Renal cortical epithelial cell (primary cell): ENCODE results near the gene FAM9C. TPM values are rescaled to one million over a fixed set of nuclear protein-coding genes. Genes with fewer than 3 reads are reported as not detected.
A peak's percentile ranks its signal among the peaks of the same experiment; 100 is the strongest.
"Not testable (repeated sequence)": the region's sequence is repeated elsewhere in the genome, so short reads cannot be mapped to it uniquely, and the experiment has no call there.

Experiments
- DNase-seq: peaks from one replicate; pipeline ENCODE4 v3.0.0-alpha.2; 2011; ENCODE audit warnings: low read depth
- total RNA-seq: library from RNA; depleted of rRNA; stranded (reverse); fragments of >200 nt; gene quantifications from 2 replicates; pipeline ENCODE4 v1.2.3, GENCODE V29; 2014

The FAM9C gene
- not detected in 2 replicates for total RNA-seq

DNA sequence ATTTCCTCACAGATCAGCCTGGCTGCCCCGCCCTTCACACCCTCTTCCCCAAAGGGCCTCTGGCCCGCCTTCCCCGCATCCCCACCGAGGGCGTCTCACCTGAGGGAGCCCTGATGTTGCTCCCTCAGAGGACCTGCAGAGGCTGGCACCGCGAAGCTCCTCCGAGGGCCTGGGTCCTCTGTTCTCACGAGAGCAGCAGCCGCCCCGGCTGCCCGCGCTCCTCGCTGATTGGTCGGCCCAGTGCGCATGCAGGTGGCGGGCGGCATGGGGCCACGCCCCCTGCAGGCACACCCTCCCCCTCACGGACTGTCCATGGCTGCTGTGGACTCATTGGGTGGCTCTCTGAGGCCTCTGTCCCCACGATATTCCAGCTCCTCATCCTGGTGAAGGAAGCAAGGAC lies at the start of gene FAM9C:
FAM9C (minus strand) TSS at position 180 of the 400 bp plus-strand sequence. CDS start 831 bp downstream, outside the sequence.
- no peak for DNase-seq

DNA sequence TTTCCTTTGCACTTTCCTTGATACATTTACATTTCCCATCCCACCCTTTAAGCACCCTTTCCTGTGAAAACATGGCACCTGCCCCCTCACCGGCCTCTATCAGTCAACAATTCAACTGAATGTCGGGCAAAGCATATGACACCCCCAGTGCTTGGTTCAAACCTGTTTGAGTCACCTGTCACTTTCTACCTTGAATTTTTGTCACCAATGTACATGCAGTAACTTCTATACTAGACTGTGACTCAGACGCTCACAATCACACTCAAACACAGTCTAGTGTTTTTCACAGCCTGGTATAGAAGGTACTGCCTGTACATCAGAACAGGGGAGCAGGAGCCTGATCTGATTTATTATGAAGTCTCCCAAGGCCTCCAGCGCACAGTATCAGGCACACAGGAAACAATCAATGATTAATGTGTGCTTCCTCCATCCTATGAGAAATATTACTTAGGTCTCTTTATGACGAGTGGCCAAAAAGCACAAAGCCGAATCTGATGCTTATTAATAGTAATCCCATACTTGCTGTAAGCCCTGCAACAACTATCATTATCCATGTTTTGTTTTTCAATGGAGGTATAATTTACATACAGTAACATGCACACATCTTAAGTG lies 49.2 kb upstream of the FAM9C start:
- DNase-seq, result no peak

GRCh38 chrX:13092455-13092941 lies 48.1 kb upstream of the FAM9C start:
- no peak for DNase-seq

GRCh38 chrX:13091111-13091765 lies 46.8 kb upstream of the FAM9C start:
- DNase-seq, result no peak

GRCh38 chrX:13090339-13091110 lies 46.1 kb upstream of the FAM9C start:
- DNase-seq, result no peak

DNA sequence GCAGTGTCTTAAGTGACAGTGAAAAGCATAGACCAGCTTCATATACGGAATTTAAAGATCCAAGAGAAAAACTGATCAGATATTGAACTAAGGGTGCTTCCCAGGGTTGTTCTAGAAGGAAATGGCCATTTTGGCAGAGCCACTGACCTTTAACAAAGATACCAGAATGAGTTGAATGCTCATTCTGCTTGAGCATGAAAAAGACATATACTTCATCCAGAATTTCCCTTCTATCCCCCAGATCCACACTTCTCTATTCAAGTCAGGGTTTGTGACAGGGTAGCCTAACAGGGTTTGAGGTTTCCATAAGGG lies 45.6 kb upstream of the FAM9C start:
- no peak for DNase-seq

DNA sequence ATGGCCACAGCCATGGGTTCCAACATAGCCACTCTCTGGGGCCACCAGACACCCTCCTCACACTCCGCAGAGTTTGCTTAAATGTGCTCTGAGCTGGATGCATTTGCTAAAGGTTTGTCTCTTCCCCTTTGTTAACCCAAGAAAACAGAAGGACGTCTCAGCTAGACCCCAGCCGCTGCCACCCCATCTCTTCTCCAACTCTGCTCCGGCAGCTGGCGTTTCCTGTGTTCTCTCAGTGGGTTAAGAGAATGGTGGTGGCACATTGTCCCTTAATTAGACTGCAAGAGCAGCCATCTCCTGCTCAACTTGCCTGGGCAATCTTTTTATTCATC lies 43.7 kb upstream of the FAM9C start:
- no peak for DNase-seq

GRCh38 chrX:13087322-13088155 lies 43.1 kb upstream of the FAM9C start:
- peak; percentile 88 for DNase-seq

- DNase-seq, result not testable (repeated sequence)
These were observed 42.4 kb upstream of the FAM9C start for GRCh38 chrX:13086793-13087321.

GRCh38 chrX:13086076-13086475 lies 41.7 kb upstream of the FAM9C start:
- no peak for DNase-seq

DNA sequence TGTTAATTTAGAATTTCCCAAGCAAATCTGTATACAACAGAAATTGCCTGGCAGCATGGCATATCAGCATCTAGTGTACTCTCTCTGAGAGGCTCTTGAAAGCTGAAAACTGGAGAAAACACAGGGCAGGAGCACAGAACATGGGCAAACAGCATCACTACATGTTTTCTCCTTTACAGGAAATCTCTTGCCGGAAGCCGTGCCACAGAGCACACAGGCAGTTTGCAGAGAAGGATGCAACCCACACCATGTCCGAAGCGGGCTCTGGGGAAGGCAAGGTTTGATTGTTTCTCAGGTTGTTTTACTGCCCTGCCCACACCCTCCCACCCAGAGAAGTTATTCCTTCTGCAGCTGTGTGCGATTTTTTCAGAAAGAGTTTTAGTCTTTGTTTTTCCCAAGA lies 41.1 kb upstream of the FAM9C start:
- no peak for DNase-seq

DNA sequence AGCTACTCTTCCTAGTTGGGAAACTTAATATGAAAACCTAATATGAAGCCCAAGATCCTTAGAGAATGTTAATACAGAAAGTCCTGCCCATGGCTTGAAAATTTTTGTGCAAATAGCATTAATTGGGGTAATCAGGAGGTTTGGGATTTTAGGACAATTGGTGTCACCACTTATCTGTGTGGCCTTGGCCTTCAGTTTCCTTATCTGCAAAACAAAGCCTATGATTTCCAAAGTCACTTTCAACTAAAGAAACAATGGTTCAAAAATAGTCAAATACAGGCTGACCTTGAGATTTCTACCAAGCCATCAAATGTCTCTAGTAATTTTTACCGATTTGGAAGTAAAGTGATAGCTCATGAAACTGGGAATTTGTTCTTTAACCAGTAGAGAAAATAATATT lies 40.2 kb upstream of the FAM9C start:
- DNase-seq, result no peak

GRCh38 chrX:13083755-13084326 lies 39.4 kb upstream of the FAM9C start:
- not testable (repeated sequence) for DNase-seq

DNA sequence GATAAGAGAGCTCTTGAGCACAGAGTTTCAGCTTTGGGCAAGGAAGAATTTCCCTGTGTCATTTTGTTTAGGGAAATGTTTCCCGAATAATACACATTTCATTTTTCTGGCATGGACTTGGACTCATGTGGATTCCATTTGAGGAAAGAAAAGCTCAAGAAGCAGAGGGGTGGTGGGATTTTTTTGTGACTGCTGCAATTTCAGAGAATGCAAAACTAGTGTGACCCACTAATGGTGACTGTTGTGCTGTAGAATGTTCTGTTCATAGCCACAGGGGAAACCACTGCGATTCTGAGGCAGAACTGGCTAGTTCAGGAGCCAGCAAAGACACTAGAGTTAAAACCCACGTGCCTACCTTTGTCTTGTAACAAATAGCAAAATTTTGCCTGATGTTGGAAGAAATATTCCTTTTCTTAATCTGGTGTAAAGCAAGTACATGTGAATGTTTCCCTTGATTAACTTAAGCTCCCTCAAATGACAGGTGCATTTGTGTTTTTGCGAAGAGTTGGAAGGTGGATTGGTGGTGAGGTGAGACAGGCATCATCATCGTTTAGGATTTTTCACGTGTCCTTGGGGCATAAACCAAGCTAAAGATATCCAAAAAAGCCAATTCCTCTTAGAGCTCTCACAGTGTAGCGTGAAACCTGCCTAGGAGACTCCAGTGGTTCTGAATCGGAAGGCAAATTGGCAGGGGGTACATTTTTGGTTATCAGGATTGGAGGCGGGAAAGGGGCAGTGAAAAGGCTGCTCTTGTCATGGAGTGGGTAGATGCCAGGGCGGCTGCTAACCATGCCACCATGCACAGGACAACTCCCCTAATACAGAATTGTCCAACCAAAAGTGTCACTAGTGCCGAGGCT lies 38.0 kb upstream of the FAM9C start:
- DNase-seq, result peak; percentile 17

GRCh38 chrX:13081395-13082205 lies 37.2 kb upstream of the FAM9C start:
- peak; percentile 18 for DNase-seq

- DNase-seq, result no peak
These were observed 35.8 kb upstream of the FAM9C start for GRCh38 chrX:13080128-13080795.

- DNase-seq, result peak; percentile 57
These were observed 34.5 kb upstream of the FAM9C start for GRCh38 chrX:13078739-13079444.

DNA sequence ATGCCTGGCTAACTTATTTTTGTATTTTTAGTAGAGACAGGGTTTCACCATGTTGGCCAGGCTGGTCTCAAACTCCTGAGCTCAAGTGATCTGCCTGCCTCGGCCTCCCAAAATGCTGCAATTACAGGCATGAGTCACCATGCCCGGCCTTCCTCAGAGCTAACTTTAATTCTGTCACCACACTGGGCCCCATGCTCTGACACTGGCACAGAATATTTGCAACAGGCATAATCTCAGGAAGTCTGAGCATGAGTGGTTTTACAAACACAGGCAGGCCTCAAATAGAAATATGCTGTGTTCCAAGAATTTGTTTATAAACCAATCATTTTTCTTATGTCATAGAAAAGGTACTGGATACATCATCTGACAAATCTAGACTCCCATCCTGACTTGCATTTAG lies 32.7 kb upstream of the FAM9C start:
- peak; percentile 11 for DNase-seq
